Measurements from ENCODE around the gene DTL. TPM values are rescaled to one million over a fixed set of nuclear protein-coding genes. Genes with fewer than 3 reads are reported as not detected.
"Not testable (repeated sequence)": the region's sequence is repeated elsewhere in the genome, so short reads cannot be mapped to it uniquely, and the experiment has no call there.

The DTL gene, protein sequence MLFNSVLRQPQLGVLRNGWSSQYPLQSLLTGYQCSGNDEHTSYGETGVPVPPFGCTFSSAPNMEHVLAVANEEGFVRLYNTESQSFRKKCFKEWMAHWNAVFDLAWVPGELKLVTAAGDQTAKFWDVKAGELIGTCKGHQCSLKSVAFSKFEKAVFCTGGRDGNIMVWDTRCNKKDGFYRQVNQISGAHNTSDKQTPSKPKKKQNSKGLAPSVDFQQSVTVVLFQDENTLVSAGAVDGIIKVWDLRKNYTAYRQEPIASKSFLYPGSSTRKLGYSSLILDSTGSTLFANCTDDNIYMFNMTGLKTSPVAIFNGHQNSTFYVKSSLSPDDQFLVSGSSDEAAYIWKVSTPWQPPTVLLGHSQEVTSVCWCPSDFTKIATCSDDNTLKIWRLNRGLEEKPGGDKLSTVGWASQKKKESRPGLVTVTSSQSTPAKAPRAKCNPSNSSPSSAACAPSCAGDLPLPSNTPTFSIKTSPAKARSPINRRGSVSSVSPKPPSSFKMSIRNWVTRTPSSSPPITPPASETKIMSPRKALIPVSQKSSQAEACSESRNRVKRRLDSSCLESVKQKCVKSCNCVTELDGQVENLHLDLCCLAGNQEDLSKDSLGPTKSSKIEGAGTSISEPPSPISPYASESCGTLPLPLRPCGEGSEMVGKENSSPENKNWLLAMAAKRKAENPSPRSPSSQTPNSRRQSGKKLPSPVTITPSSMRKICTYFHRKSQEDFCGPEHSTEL
- total RNA-seq (4.7 TPM), polyA plus RNA-seq (1 to 10 TPM in 3 of 4 donors, under 1 TPM in 1; 0.95 to 2.4 (median 1.1) TPM)

DNA sequence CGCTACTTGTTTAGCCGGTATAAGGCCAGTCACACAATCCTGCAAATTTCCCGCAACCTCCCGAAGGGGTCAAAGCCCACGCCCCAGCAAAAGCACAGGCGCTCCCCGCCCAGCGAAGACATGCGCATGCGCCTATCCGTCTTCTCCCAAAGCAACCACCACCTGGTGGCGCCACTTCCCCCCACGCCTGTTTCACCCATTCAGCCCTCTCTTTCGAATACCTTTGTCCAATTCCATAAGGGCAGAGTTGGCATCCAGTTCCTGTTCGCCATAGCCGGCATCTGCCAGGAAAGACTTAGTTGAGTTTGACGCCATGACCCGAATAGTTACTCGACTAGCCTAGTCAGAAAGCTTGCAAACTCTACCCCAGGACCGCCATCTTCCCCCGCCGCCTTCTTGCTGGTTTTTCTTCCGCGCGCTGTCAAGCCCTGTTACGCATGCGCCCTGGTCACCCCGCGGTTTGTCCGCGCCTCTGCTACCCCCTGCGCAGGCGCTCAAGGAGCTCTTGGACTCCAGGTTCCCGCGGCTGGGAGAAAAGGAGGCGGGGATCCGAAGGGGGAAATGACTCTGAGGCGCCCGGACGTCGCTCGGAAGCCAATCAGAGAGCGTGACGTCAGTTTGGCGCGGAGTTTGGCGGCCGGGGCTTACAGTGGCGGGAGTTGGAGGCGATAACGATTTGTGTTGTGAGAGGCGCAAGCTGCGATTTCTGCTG is at the start of gene DTL, which contains the start of gene INTS7:
Gene DTL, plus strand, starts transcription at position 626 of the 712 bp plus-strand sequence. CDS start 143 bp downstream, outside the sequence.
Gene INTS7, minus strand, starts transcription at position 435 of the 712 bp plus-strand sequence. Its CDS starts 120 bp downstream, at position 315.
- no peaks in the 10 kb centered on the region for H3K9me3 ChIP-seq (ENCODE audit: control insufficient read depth in 2 of 2, low read length in 2 of 2)
- H3K4me1 Mint-ChIP-seq, result peaks cover 36 to 72% (median 56%) of the 10 kb centered on the region in 4 donors
- DNase-seq (peak; percentile 97 to 100 (median 99)), ATAC-seq (ENCODE audit: low read depth in 2 of 2) (peak; percentile 88)
- H3K4me1 ChIP-seq (ENCODE audit: control insufficient read depth, insufficient read depth, low read length, poor library complexity, severe bottlenecking), result peaks cover 52% of the 10 kb centered on the region
- no peaks in the 10 kb centered on the region for H3K9me3 Mint-ChIP-seq
- peak within 1 kb of the TSS; percentile 97 to 99 (median 98) for H3K4me3 Mint-ChIP-seq
- H3K27me3 ChIP-seq (ENCODE audit: control insufficient read depth, insufficient read depth, low read length), result no peaks in the 10 kb centered on the region
- H3K27ac ChIP-seq (ENCODE audit: insufficient read depth, low read length, poor library complexity, severe bottlenecking), result peak within 1 kb of the TSS; percentile 84
- H3K36me3 Mint-ChIP-seq, result peaks cover 5% of the 10 kb centered on the region
- H3K27me3 Mint-ChIP-seq, result peaks cover 6% of the 10 kb centered on the region
- H3K4me3 ChIP-seq (ENCODE audit: low read depth, low read length), result peak within 1 kb of the TSS; percentile 98
- peak within 1 kb of the TSS; percentile 96 to 99 (median 97) for H3K27ac Mint-ChIP-seq
- H3K36me3 ChIP-seq (ENCODE audit: control insufficient read depth, insufficient read depth, low read length), result no peaks in the 10 kb centered on the region

DNA sequence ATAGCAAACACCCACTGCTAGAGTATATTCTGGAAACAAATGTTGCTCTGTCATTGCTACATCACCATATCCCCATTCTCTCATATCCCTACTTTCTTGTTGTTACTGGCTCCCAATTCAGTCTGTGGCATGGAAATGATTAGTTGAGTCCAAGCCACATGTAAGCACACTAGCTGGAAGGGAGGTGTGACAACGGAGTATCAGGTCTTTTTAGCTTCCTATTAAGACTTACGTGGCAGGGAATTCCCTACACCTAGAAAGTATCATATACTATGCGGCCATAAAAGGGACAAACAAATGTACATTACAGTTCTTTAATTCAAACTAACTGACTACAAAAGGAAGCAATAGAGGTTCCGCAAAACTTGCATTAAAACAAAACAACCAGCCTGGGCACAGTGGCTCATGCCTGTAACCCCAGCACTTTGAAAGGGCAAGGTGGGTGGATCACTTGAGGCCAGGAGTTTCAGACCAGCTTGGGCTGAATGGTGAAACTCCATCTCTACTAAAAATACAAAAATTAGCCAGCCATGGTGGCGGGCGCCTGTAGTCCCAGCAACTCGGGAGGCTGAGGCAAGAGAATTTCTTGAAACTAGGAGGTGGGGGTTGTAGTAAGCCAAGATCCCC is 48.8 kb upstream of the DTL start:
- Mint-ChIP-seq H3K36me3 (peaks cover 18% of the 10 kb centered on the region), H3K27me3 (no peaks in the 10 kb centered on the region), H3K4me3 (no peak overlapping the region), H3K9me3 (no peaks in the 10 kb centered on the region), H3K27ac (peak overlapping the region in 2 of 3 donors; percentile 42 to 56), H3K4me1 (peaks cover 0 to 20% (median 4%) of the 10 kb centered on the region in 4 donors)
- no peaks in the 10 kb centered on the region for H3K4me1 ChIP-seq (ENCODE audit: control insufficient read depth, insufficient read depth, low read length, poor library complexity, severe bottlenecking)
- no peak overlapping the region for H3K4me3 ChIP-seq (ENCODE audit: low read depth, low read length)
- peaks cover 22% of the 10 kb centered on the region for H3K36me3 ChIP-seq (ENCODE audit: control insufficient read depth, insufficient read depth, low read length)
- ATAC-seq (ENCODE audit: low read depth in 2 of 2), result no peak
- no peak overlapping the region for H3K27ac ChIP-seq (ENCODE audit: insufficient read depth, low read length, poor library complexity, severe bottlenecking)
- DNase-seq, result no peak
- H3K9me3 ChIP-seq (ENCODE audit: control insufficient read depth in 2 of 2, low read length in 2 of 2), result no peaks in the 10 kb centered on the region
- H3K27me3 ChIP-seq (ENCODE audit: control insufficient read depth, insufficient read depth, low read length), result no peaks in the 10 kb centered on the region

DNA sequence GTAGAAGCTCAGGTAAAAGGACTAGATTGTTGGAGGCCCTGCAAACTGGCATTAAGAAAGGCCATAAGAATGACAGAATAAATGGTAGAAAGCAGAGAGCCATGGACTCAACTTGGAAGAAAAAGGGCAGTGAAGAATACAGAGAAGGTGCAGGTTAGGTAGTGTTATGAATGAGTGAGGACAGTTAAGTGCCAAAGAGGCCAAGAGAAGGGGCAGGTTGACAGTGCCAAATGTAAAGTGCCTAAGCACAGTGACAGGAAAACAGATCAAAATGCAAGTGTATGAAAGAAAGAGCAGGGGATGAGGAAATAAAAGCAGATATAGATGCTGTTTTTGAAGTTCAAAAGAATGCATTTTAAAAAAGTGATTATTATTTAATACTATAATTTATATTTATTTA is 43.9 kb upstream of the DTL start:
- ATAC-seq (ENCODE audit: low read depth in 2 of 2), result no peak
- Histone ChIP-seq H3K36me3 (ENCODE audit: control insufficient read depth, insufficient read depth, low read length) (peaks cover 10% of the 10 kb centered on the region), H3K9me3 (ENCODE audit: control insufficient read depth in 2 of 2, low read length in 2 of 2) (no peaks in the 10 kb centered on the region), H3K27me3 (ENCODE audit: control insufficient read depth, insufficient read depth, low read length) (no peaks in the 10 kb centered on the region), H3K4me1 (ENCODE audit: control insufficient read depth, insufficient read depth, low read length, poor library complexity, severe bottlenecking) (no peaks in the 10 kb centered on the region), H3K27ac (ENCODE audit: insufficient read depth, low read length, poor library complexity, severe bottlenecking) (no peak overlapping the region), H3K4me3 (ENCODE audit: low read depth, low read length) (no peak overlapping the region)
- Mint-ChIP-seq H3K36me3 (peaks cover 17% of the 10 kb centered on the region), H3K9me3 (no peaks in the 10 kb centered on the region), H3K4me1 (peaks cover 0 to 21% (median 4%) of the 10 kb centered on the region in 4 donors), H3K27ac (peak overlapping the region in 1 of 3 donors; percentile 8), H3K4me3 (no peak overlapping the region), H3K27me3 (no peaks in the 10 kb centered on the region)
- DNase-seq, result no peak

DNA sequence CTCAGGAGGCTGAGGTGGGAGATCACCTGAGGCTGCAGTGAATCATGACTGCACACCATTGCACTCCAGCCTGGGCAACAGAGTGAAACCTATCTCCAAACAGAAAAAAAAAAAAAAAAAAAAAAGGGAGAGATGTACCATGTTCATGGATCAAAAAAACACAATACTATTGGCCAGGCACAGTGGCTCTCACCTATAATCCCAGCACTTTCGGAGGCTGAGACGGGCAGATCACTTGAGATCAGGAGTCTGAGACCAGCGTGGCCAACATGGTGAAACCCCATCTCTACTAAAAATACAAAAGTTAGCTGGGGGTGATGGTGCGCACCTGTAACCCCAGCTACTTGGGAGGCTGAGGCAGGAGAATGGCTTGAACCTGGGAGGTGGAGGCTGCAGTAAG is 38.1 kb upstream of the DTL start:
- not testable (repeated sequence) for H3K27me3 ChIP-seq (ENCODE audit: control insufficient read depth, insufficient read depth, low read length); H3K27ac ChIP-seq (ENCODE audit: insufficient read depth, low read length, poor library complexity, severe bottlenecking); H3K27me3 Mint-ChIP-seq; H3K9me3 ChIP-seq (ENCODE audit: control insufficient read depth in 2 of 2, low read length in 2 of 2); H3K4me3 ChIP-seq (ENCODE audit: low read depth, low read length); DNase-seq; H3K4me1 ChIP-seq (ENCODE audit: control insufficient read depth, insufficient read depth, low read length, poor library complexity, severe bottlenecking); H3K4me1 Mint-ChIP-seq; H3K27ac Mint-ChIP-seq; ATAC-seq (ENCODE audit: low read depth in 2 of 2); H3K4me3 Mint-ChIP-seq; H3K9me3 Mint-ChIP-seq
- peaks cover 37% of the 10 kb centered on the region for H3K36me3 Mint-ChIP-seq
- H3K36me3 ChIP-seq (ENCODE audit: control insufficient read depth, insufficient read depth, low read length), result peaks cover 13% of the 10 kb centered on the region

DNA sequence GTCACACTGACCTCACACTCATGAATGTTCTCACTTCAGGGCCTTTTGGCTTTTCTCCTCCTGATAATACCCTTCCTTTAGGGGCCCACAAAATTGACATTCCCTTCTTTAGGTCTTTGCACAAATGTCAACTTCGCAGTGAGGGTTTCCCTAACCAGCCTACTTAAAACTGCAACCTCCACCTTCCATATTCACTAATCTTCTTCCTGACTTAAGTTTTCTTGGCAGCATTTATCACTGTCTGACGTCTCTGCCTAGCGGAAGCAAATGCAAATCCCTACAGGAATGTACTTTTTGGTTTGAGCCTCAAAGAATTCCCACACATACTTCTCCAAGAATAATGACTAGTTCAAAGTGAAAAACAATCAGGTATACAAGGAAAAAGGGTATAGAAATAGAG is 33.0 kb upstream of the DTL start:
- Mint-ChIP-seq H3K27ac (peak overlapping the region in 1 of 3 donors; percentile 51), H3K36me3 (peaks cover 46% of the 10 kb centered on the region), H3K9me3 (no peaks in the 10 kb centered on the region), H3K4me1 (peaks cover 0 to 14% (median 6%) of the 10 kb centered on the region in 4 donors), H3K4me3 (no peak overlapping the region), H3K27me3 (no peaks in the 10 kb centered on the region)
- Histone ChIP-seq H3K4me3 (ENCODE audit: low read depth, low read length) (no peak overlapping the region), H3K9me3 (ENCODE audit: control insufficient read depth in 2 of 2, low read length in 2 of 2) (no peaks in the 10 kb centered on the region), H3K27ac (ENCODE audit: insufficient read depth, low read length, poor library complexity, severe bottlenecking) (no peak overlapping the region), H3K36me3 (ENCODE audit: control insufficient read depth, insufficient read depth, low read length) (peaks cover 24% of the 10 kb centered on the region), H3K4me1 (ENCODE audit: control insufficient read depth, insufficient read depth, low read length, poor library complexity, severe bottlenecking) (no peaks in the 10 kb centered on the region), H3K27me3 (ENCODE audit: control insufficient read depth, insufficient read depth, low read length) (no peaks in the 10 kb centered on the region)
- DNase-seq (no peak), ATAC-seq (ENCODE audit: low read depth in 2 of 2) (no peak)

DNA sequence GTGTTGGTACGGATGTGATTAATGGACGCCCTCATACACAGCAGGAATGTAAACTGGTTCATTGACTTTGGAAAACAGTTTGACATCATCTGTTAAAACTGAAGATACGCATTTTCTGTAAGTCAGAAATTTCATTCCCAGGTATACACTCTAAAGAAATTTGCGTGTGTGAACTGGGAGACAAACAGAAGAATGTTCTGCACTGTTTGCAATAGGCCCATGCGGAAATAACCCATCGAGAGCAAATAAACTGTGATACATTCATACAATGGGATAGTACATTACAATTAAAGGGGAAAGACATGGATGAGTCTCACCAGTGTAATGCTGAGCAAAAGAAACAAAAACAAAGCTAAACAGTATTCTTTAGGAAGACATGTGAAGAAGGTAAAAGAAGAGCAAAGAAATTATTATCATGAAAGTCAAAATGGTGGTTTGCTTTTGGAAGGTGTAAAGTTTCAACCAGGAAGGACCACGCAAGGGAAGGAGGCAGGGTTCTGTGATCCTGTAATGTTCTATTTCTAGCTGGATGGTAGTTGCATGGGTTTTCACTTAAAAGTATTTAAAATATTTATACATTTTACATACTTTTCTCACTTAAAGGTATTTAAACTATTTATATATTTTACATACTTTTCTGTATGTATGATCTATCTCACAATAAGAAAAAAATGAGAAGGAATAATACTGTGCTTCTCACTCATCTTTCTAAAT is 30.5 kb upstream of the DTL start:
- Mint-ChIP-seq H3K27me3 (no peaks in the 10 kb centered on the region), H3K36me3 (peaks cover 52% of the 10 kb centered on the region), H3K4me3 (no peak overlapping the region), H3K4me1 (peaks cover 0 to 14% (median 8%) of the 10 kb centered on the region in 4 donors), H3K9me3 (peaks cover 0 to 1% (median 0%) of the 10 kb centered on the region in 7 donors), H3K27ac (peak overlapping the region in 1 of 3 donors; percentile 12)
- Histone ChIP-seq H3K27ac (ENCODE audit: insufficient read depth, low read length, poor library complexity, severe bottlenecking) (no peak overlapping the region), H3K36me3 (ENCODE audit: control insufficient read depth, insufficient read depth, low read length) (peaks cover 23% of the 10 kb centered on the region), H3K9me3 (ENCODE audit: control insufficient read depth in 2 of 2, low read length in 2 of 2) (no peaks in the 10 kb centered on the region), H3K4me3 (ENCODE audit: low read depth, low read length) (no peak overlapping the region), H3K27me3 (ENCODE audit: control insufficient read depth, insufficient read depth, low read length) (no peaks in the 10 kb centered on the region), H3K4me1 (ENCODE audit: control insufficient read depth, insufficient read depth, low read length, poor library complexity, severe bottlenecking) (no peaks in the 10 kb centered on the region)
- ATAC-seq (ENCODE audit: low read depth in 2 of 2) (no peak), DNase-seq (no peak)
